HG03565 (cell line): ENCODE results near the gene MED12L.

Experiments
- ATAC-seq: cut with Tn5 transposase; IDR thresholded peaks from one replicate; pipeline ENCODE4 v1.9.1; 2021; ENCODE audit warnings: mild to moderate bottlenecking, moderate library complexity; ENCODE audit not compliant: unreplicated experiment

MED12L gene

GRCh38 chr3:151483488-151483887 is 398.0 kb downstream of the MED12L start:
- no peak for ATAC-seq

- no peak for ATAC-seq
Measured at GRCh38 chr3:151483961-151484520, 398.6 kb downstream of the MED12L start.
